Chondrocyte (in vitro differentiated cells): ENCODE results near the gene S100A6. TPM values are rescaled to one million over a fixed set of nuclear protein-coding genes. Genes with fewer than 3 reads are reported as not detected.
"Not testable (repeated sequence)": the region's sequence is repeated elsewhere in the genome, so short reads cannot be mapped to it uniquely, and the experiment has no call there.

Source experiments
- DNase-seq: peaks from one replicate; pipeline ENCODE4 v3.0.0; 2021; ENCODE audit warnings: mixed read lengths, low spot score
- H3K27ac Mint-ChIP-seq: one replicate; pipeline ENCODE4 v1.8.0; 2021; ENCODE audit warnings: mild to moderate bottlenecking, moderate library complexity, mixed read lengths; ENCODE audit not compliant: unreplicated experiment
- H3K27me3 Mint-ChIP-seq: 2 replicates; pipeline ENCODE4 v1.8.0; 2021; ENCODE audit warnings: low read depth, mixed read lengths
- H3K36me3 Mint-ChIP-seq: 2 replicates; pipeline ENCODE4 v1.8.0; 2021; ENCODE audit warnings: low read depth, mixed read lengths
- H3K4me1 Mint-ChIP-seq: 2 replicates; pipeline ENCODE4 v1.8.0; 2021; ENCODE audit warnings: low read depth, mild to moderate bottlenecking, mixed read lengths
- H3K4me3 Mint-ChIP-seq: one replicate; pipeline ENCODE4 v1.8.0; 2021; ENCODE audit warnings: mild to moderate bottlenecking, moderate library complexity, mixed read lengths; ENCODE audit not compliant: unreplicated experiment
- H3K9me3 Mint-ChIP-seq: 2 replicates; pipeline ENCODE4 v1.8.0; 2021; ENCODE audit warnings: low read depth, mixed read lengths
- CTCF ChIP-seq: fragments of 200-600 bp; sonication (generic); IDR thresholded peaks from 2 replicates; pipeline ENCODE4 v1.5.0; 2021; ENCODE audit warnings: antibody characterized with exemption, mild to moderate bottlenecking, moderate library complexity
- total RNA-seq: library from RNA; stranded (reverse); gene quantifications from 3 replicates; pipeline ENCODE4 v1.2.1, GENCODE V29; 2021

S100A6 gene
- total RNA-seq, 1 donor from 2014 or later: 12.1 TPM

- no peak for TF ChIP-seq CTCF
- H3K27me3 Mint-ChIP-seq: no peaks in the 10 kb centered on the region
- no peak for DNase-seq
- H3K27ac Mint-ChIP-seq: no peak overlapping the region
- H3K36me3 Mint-ChIP-seq: no peaks in the 10 kb centered on the region
- H3K4me3 Mint-ChIP-seq: no peak overlapping the region
- H3K4me1 Mint-ChIP-seq: peaks cover 29% of the 10 kb centered on the region
- H3K9me3 Mint-ChIP-seq: no peaks in the 10 kb centered on the region
Observed at GRCh38 chr1:153520818-153521476, 14.8 kb downstream of the S100A6 start.

GRCh38 chr1:153520137-153520691, 15.6 kb downstream of the S100A6 start:
- DNase-seq, H3K27ac Mint-ChIP-seq, H3K4me3 Mint-ChIP-seq, H3K36me3 Mint-ChIP-seq, H3K27me3 Mint-ChIP-seq, H3K9me3 Mint-ChIP-seq: not testable (repeated sequence)
- peaks cover 21% of the 10 kb centered on the region for H3K4me1 Mint-ChIP-seq

GRCh38 chr1:153519242-153519641, 16.5 kb downstream of the S100A6 start:
- Mint-ChIP-seq H3K9me3 (no peaks in the 10 kb centered on the region), H3K4me1 (peaks cover 18% of the 10 kb centered on the region), H3K27me3 (no peaks in the 10 kb centered on the region), H3K4me3 (no peak overlapping the region), H3K36me3 (no peaks in the 10 kb centered on the region), H3K27ac (no peak overlapping the region)
- no peak for TF ChIP-seq CTCF
- DNase-seq: no peak

GRCh38 chr1:153515504-153516394, 20.0 kb downstream of the S100A6 start:
- no peak for DNase-seq
- Mint-ChIP-seq H3K27ac (no peak overlapping the region), H3K27me3 (no peaks in the 10 kb centered on the region), H3K4me1 (peaks cover 30% of the 10 kb centered on the region), H3K9me3 (no peaks in the 10 kb centered on the region), H3K36me3 (no peaks in the 10 kb centered on the region), H3K4me3 (no peak overlapping the region)
- TF ChIP-seq CTCF: no peak

GRCh38 chr1:153513666-153514065, 22.1 kb downstream of the S100A6 start:
- H3K27me3 Mint-ChIP-seq: no peaks in the 10 kb centered on the region
- H3K9me3 Mint-ChIP-seq: no peaks in the 10 kb centered on the region
- TF ChIP-seq CTCF: no peak
- no peak for DNase-seq
- H3K27ac Mint-ChIP-seq: no peak overlapping the region
- peaks cover 32% of the 10 kb centered on the region for H3K4me1 Mint-ChIP-seq
- no peaks in the 10 kb centered on the region for H3K36me3 Mint-ChIP-seq
- H3K4me3 Mint-ChIP-seq: no peak overlapping the region
